ENCODE results near the gene FAM25A. TPM values are rescaled to one million over a fixed set of nuclear protein-coding genes. Genes with fewer than 3 reads are reported as not detected.

The FAM25A gene
- total and polyA plus RNA-seq, 7 donors = 0.82 TPM; not detected in 6

DNA sequence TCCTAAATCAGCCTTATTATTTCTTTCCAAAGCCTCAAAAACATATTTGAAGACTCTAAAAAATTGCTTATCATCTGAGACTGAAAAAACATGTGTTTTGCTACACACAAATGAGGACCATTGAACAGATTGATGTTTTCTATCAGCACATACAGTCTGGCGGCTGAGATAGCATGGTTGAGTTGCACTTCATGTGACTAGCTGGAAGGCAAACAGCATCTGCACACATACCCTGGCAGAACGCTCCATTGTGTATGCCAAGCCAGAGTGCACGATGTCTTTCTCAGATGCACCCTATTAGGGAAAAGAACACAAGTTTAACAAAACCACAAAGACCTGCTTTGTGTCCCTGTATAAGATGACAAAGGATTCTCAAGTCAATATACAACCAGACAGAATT is 33.0 kb downstream of the FAM25A start:
- ATAC-seq (peak; percentile 56 to 89 (median 60)), DNase-seq (no peak)
- no peak for TF ChIP-seq CTCF (IDR thresholded peaks at IDR 0.05)
- H3K4me1 ChIP-seq = peaks cover 8% of the 10 kb centered on the region
- no peak overlapping the region for H3K27ac ChIP-seq
- no peaks in the 10 kb centered on the region for H3K9me3 ChIP-seq
- peaks cover 4 to 98% of the 10 kb centered on the region in 2 donors for H3K36me3 ChIP-seq (ENCODE audit: insufficient read depth in 1 of 2, low read depth in 1 of 2)
- no peak overlapping the region for H3K4me3 ChIP-seq
- intact Hi-C loops (cut with DNase I) = no loop called here
- 27 to 53% (median 39%) methylated on average over 3 of the region's 3 CpGs for WGBS, 3 donors
- no peaks in the 10 kb centered on the region for H3K27me3 ChIP-seq (ENCODE audit: insufficient read depth in 3 of 3, low read length in 2 of 3)

DNA sequence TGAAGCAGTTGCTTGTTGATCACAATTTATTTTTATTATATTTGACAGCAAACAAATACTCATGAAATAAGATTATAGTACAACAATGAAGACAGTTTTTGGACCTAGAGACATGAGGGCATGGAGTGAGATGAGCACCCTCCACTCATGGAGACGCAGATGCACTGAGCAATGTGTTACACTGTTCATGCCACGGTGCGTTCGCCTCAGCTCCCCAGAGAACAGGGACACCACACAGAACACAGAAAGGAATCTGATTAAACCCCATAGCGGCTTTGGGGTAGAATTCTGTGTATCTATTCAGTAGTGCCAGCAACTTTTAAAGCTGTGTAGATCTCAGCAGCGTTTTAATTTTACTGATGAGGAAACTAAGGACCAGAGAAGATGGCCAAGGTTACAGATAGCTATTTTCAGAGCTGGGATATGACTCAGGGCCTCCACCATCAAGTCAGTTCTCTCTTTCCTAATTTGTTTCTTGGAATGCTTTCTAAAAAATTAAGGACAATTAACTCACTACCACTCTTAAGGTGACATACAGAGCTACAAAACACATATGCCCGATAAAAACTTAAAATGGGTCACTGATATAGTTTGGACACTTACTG is 33.6 kb downstream of the FAM25A start:
- H3K4me1 ChIP-seq = peaks cover 8% of the 10 kb centered on the region
- H3K9me3 ChIP-seq = no peaks in the 10 kb centered on the region
- TF ChIP-seq CTCF (IDR thresholded peaks at IDR 0.05) = no peak
- 73 to 89% (median 81%) methylated on average over 7 of the region's 7 CpGs for WGBS, 3 donors
- H3K27me3 ChIP-seq (ENCODE audit: insufficient read depth in 3 of 3, low read length in 2 of 3) = no peaks in the 10 kb centered on the region
- ATAC-seq (peak in 2 of 4 donors; percentile 57 to 61), DNase-seq (no peak)
- H3K36me3 ChIP-seq (ENCODE audit: insufficient read depth in 1 of 2, low read depth in 1 of 2) = peaks cover 4 to 98% of the 10 kb centered on the region in 2 donors
- H3K27ac ChIP-seq = no peak overlapping the region
- intact Hi-C loops (cut with DNase I) = no loop called here
- H3K4me3 ChIP-seq = no peak overlapping the region

- peaks cover 4 to 99% of the 10 kb centered on the region in 2 donors for H3K36me3 ChIP-seq (ENCODE audit: insufficient read depth in 1 of 2, low read depth in 1 of 2)
- WGBS, 3 donors = 84 to 88% (median 88%) methylated on average over 7 of the region's 7 CpGs
- no peak overlapping the region for H3K27ac ChIP-seq
- no peak for TF ChIP-seq CTCF (IDR thresholded peaks at IDR 0.05)
- H3K9me3 ChIP-seq = no peaks in the 10 kb centered on the region
- H3K4me1 ChIP-seq = peaks cover 8% of the 10 kb centered on the region
- no peak for DNase-seq
- peak in 3 of 4 donors; percentile 23 to 75 (median 70) for ATAC-seq
- no peak overlapping the region for H3K4me3 ChIP-seq
- intact Hi-C loops (cut with DNase I) = no loop called here
- H3K27me3 ChIP-seq (ENCODE audit: insufficient read depth in 3 of 3, low read length in 2 of 3) = no peaks in the 10 kb centered on the region
Observed at GRCh38 chr10:87054373-87055295, 34.5 kb downstream of the FAM25A start.

- no peaks in the 10 kb centered on the region for H3K9me3 ChIP-seq
- intact Hi-C loops (cut with DNase I) = no loop called here
- H3K36me3 ChIP-seq (ENCODE audit: insufficient read depth in 1 of 2, low read depth in 1 of 2) = peaks cover 6 to 99% of the 10 kb centered on the region in 2 donors
- no peak overlapping the region for H3K27ac ChIP-seq
- no peak overlapping the region for H3K4me3 ChIP-seq
- H3K27me3 ChIP-seq (ENCODE audit: insufficient read depth in 3 of 3, low read length in 2 of 3) = no peaks in the 10 kb centered on the region
- no peak for ATAC-seq
- no peak for TF ChIP-seq CTCF (IDR thresholded peaks at IDR 0.05)
- H3K4me1 ChIP-seq = peaks cover 3% of the 10 kb centered on the region
- DNase-seq = no peak
- 61 to 68% (median 67%) methylated on average over 1 of the region's 1 CpG for whole genome bisulfite sequencing, 3 donors
Observed at GRCh38 chr10:87058171-87058570, 38.1 kb downstream of the FAM25A start.
